Measurements from ENCODE around the gene C16orf74. TPM values are rescaled to one million over a fixed set of nuclear protein-coding genes. Genes with fewer than 3 reads are reported as not detected.

C16orf74 gene
- total RNA-seq, 1 donor from 2014 or later: 4.7 TPM

DNA sequence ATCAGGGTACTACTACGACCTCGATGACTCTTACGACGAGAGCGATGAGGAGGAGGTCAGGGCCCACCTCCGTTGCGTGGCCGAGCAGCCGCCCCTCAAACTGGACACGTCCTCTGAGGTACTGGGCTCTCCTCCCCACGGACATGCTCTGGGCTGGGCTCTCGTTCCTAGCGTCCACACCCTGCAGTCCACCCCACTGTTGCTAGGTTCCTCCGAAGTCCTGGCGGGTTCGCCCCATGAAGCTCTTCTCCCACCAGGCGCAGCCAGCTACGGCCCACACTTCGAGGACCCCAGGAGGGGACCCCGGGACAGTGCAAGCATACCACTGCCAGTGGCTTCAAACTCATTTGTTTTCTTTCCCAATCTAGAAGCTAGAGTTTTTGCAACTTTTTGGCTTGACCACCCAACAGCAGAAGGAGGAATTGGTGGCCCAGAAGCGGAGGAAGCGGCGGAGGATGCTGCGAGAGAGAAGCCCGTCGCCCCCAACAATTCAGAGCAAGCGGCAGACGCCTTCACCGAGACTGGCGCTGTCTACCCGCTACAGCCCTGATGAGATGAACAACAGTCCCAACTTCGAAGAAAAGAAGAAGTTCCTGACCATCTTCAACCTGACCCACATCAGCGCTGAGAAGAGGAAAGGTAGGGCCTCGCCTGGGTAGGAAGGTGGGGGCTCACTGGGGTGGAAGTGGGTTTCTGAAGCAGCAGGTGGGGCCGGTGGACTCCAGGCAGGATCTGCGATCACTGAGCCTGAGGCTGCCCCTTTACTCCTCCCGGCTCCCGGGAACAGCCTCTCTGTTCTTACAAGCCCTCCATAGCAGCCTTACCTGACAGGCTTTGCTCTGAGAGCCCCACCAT, 87.7 kb downstream of the C16orf74 start:
- H3K27me3 Mint-ChIP-seq (ENCODE audit: low read depth, unreplicated experiment): no peaks in the 10 kb centered on the region
- no peaks in the 10 kb centered on the region for H3K4me1 ChIP-seq (ENCODE audit: insufficient read depth, low read length)
- TF ChIP-seq, protein P1, sequence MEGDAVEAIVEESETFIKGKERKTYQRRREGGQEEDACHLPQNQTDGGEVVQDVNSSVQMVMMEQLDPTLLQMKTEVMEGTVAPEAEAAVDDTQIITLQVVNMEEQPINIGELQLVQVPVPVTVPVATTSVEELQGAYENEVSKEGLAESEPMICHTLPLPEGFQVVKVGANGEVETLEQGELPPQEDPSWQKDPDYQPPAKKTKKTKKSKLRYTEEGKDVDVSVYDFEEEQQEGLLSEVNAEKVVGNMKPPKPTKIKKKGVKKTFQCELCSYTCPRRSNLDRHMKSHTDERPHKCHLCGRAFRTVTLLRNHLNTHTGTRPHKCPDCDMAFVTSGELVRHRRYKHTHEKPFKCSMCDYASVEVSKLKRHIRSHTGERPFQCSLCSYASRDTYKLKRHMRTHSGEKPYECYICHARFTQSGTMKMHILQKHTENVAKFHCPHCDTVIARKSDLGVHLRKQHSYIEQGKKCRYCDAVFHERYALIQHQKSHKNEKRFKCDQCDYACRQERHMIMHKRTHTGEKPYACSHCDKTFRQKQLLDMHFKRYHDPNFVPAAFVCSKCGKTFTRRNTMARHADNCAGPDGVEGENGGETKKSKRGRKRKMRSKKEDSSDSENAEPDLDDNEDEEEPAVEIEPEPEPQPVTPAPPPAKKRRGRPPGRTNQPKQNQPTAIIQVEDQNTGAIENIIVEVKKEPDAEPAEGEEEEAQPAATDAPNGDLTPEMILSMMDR (IDR thresholded peaks at IDR 0.05; ENCODE audit: insufficient read depth, low read depth, low read length): no peak
- TF ChIP-seq EZH2 (IDR thresholded peaks at IDR 0.05; ENCODE audit: insufficient read depth, low read length): no peak
- H3K36me3 ChIP-seq (ENCODE audit: insufficient read depth, low read length): peaks cover 8% of the 10 kb centered on the region
- H4K20me1 ChIP-seq (ENCODE audit: insufficient read depth, low read length): peaks cover 32% of the 10 kb centered on the region
- H3K4me1 Mint-ChIP-seq (ENCODE audit: low read depth, unreplicated experiment): peaks cover 5% of the 10 kb centered on the region
- no peaks in the 10 kb centered on the region for H3K79me2 ChIP-seq (ENCODE audit: insufficient read depth, low read length)
- no peaks in the 10 kb centered on the region for H3K9me3 Mint-ChIP-seq (ENCODE audit: unreplicated experiment)
- H3K4me3 Mint-ChIP-seq (ENCODE audit: unreplicated experiment): no peak overlapping the region
- H3K27ac Mint-ChIP-seq (ENCODE audit: unreplicated experiment): no peak overlapping the region
- no peak overlapping the region for H3K4me2 ChIP-seq (ENCODE audit: low read length)
- FAIRE-seq (no peak), DNase-seq (ENCODE audit: low read depth) (no peak)
- H3K9me3 ChIP-seq (ENCODE audit: insufficient read depth, low read depth, low read length): no peaks in the 10 kb centered on the region
- H2AFZ ChIP-seq (ENCODE audit: low read depth, low read length): no peak overlapping the region
- H3K27me3 ChIP-seq (ENCODE audit: insufficient read depth, low read length): no peaks in the 10 kb centered on the region
- H3K9ac ChIP-seq (ENCODE audit: low read length): no peak overlapping the region
- no peak overlapping the region for H3K4me3 ChIP-seq (ENCODE audit: insufficient read depth, low read depth, low read length)
- no peak overlapping the region for H3K27ac ChIP-seq (ENCODE audit: low read depth, low read length)
- peaks cover 29% of the 10 kb centered on the region for H3K36me3 Mint-ChIP-seq (ENCODE audit: low read depth, unreplicated experiment)

DNA sequence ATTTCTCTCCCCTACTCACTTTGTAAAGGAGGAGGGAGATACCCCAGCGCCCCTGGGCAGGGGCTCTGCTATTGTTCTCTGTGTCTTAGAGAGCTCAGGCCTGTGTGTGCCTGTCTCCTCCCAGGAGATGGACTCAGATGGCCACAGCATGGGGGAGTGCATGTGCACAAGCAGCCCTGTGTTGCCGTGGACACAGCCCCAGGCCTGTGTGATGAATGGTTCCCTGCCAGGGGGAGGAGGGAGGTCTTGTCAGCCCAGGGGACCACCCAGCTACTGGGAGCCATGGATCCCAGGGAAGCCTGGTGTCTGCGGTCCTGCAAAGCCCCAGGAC, 88.4 kb downstream of the C16orf74 start:
- H3K4me3 ChIP-seq (ENCODE audit: insufficient read depth, low read depth, low read length): no peak overlapping the region
- H3K4me3 Mint-ChIP-seq (ENCODE audit: unreplicated experiment): no peak overlapping the region
- peaks cover 26% of the 10 kb centered on the region for H3K36me3 Mint-ChIP-seq (ENCODE audit: low read depth, unreplicated experiment)
- H3K9ac ChIP-seq (ENCODE audit: low read length): no peak overlapping the region
- peaks cover 32% of the 10 kb centered on the region for H4K20me1 ChIP-seq (ENCODE audit: insufficient read depth, low read length)
- no peaks in the 10 kb centered on the region for H3K27me3 ChIP-seq (ENCODE audit: insufficient read depth, low read length)
- no peaks in the 10 kb centered on the region for H3K79me2 ChIP-seq (ENCODE audit: insufficient read depth, low read length)
- FAIRE-seq: no peak
- no peak overlapping the region for H3K27ac Mint-ChIP-seq (ENCODE audit: unreplicated experiment)
- H3K9me3 ChIP-seq (ENCODE audit: insufficient read depth, low read depth, low read length): no peaks in the 10 kb centered on the region
- H3K27ac ChIP-seq (ENCODE audit: low read depth, low read length): no peak overlapping the region
- no peaks in the 10 kb centered on the region for H3K9me3 Mint-ChIP-seq (ENCODE audit: unreplicated experiment)
- H2AFZ ChIP-seq (ENCODE audit: low read depth, low read length): no peak overlapping the region
- TF ChIP-seq, protein P1 (IDR thresholded peaks at IDR 0.05; ENCODE audit: insufficient read depth, low read depth, low read length): no peak
- no peak for TF ChIP-seq EZH2 (IDR thresholded peaks at IDR 0.05; ENCODE audit: insufficient read depth, low read length)
- no peak for DNase-seq (ENCODE audit: low read depth)
- H3K27me3 Mint-ChIP-seq (ENCODE audit: low read depth, unreplicated experiment): no peaks in the 10 kb centered on the region
- no peaks in the 10 kb centered on the region for H3K4me1 Mint-ChIP-seq (ENCODE audit: low read depth, unreplicated experiment)
- peaks cover 12% of the 10 kb centered on the region for H3K36me3 ChIP-seq (ENCODE audit: insufficient read depth, low read length)
- H3K4me2 ChIP-seq (ENCODE audit: low read length): no peak overlapping the region
- no peaks in the 10 kb centered on the region for H3K4me1 ChIP-seq (ENCODE audit: insufficient read depth, low read length)
